H9 (cell line): Measurements from ENCODE around the gene ZNF446. TPM values are rescaled to one million over a fixed set of nuclear protein-coding genes. Genes with fewer than 3 reads are reported as not detected.

Experiments
- DNase-seq: peaks from one replicate; pipeline ENCODE4 v3.0.0-alpha.2; 2017
- H2AFZ ChIP-seq: one replicate; pipeline ENCODE4 v1.6.1; 2013; ENCODE audit warnings: mild to moderate bottlenecking, low read length, control low read depth, moderate library complexity
- H2AK5ac ChIP-seq: 2 replicates; pipeline ENCODE4 v1.6.1; 2013; ENCODE audit warnings: low read length, control low read depth, mixed read lengths; ENCODE audit not compliant: insufficient read length
- H2BK120ac ChIP-seq: one replicate; pipeline ENCODE4 v1.6.1; 2013; ENCODE audit warnings: low read depth, mild to moderate bottlenecking, low read length, control low read depth, inconsistent platforms; ENCODE audit not compliant: poor library complexity, severe bottlenecking
- H2BK12ac ChIP-seq: 2 replicates; pipeline ENCODE4 v1.6.1; 2013; ENCODE audit warnings: low read length, control low read depth, mixed read lengths, low read depth; ENCODE audit not compliant: insufficient read length
- H2BK15ac ChIP-seq: 2 replicates; pipeline ENCODE4 v1.6.1; 2013; ENCODE audit warnings: low read depth, low read length, control low read depth
- H2BK20ac ChIP-seq: one replicate; pipeline ENCODE4 v1.6.1; 2013; ENCODE audit warnings: low read depth, mild to moderate bottlenecking, low read length, control low read depth, inconsistent platforms; ENCODE audit not compliant: poor library complexity, severe bottlenecking
- H2BK5ac ChIP-seq: 2 replicates; pipeline ENCODE4 v1.6.1; 2013; ENCODE audit warnings: low read length, control low read depth, mixed read lengths; ENCODE audit not compliant: insufficient read length
- H3K14ac ChIP-seq: 2 replicates; pipeline ENCODE4 v1.6.1; 2013; ENCODE audit warnings: low read length, control low read depth; ENCODE audit not compliant: insufficient read depth
- H3K18ac ChIP-seq: 2 replicates; pipeline ENCODE4 v1.6.1; 2013; ENCODE audit warnings: low read depth, mild to moderate bottlenecking, mixed read lengths, low read length, control low read depth; ENCODE audit not compliant: insufficient read length
- H3K23ac ChIP-seq: 2 replicates; pipeline ENCODE4 v1.6.1; 2013; ENCODE audit warnings: low read length, control low read depth, mixed read lengths, low read depth; ENCODE audit not compliant: insufficient read length
- H3K23me2 ChIP-seq: 2 replicates; pipeline ENCODE4 v1.6.1; 2013; ENCODE audit warnings: low read depth, mild to moderate bottlenecking, mixed read lengths, low read length, control low read depth; ENCODE audit not compliant: insufficient read length, poor library complexity, severe bottlenecking
- H3K27ac ChIP-seq: 2 replicates; pipeline ENCODE4 v1.5.1; 2013; ENCODE audit warnings: low read length, control low read depth, mixed read lengths, low read depth; ENCODE audit not compliant: insufficient read length
- H3K27me3 ChIP-seq: 2 replicates; pipeline ENCODE4 v1.6.1; 2013; ENCODE audit warnings: low read length, control low read depth, inconsistent platforms; ENCODE audit not compliant: insufficient read depth
- H3K4ac ChIP-seq: 2 replicates; pipeline ENCODE4 v1.6.1; 2013; ENCODE audit warnings: low read depth, mild to moderate bottlenecking, control low read depth, inconsistent platforms, low read length, moderate library complexity
- H3K4me1 ChIP-seq: 2 replicates; pipeline ENCODE4 v1.6.1; 2013; ENCODE audit warnings: low read length, control low read depth, inconsistent platforms; ENCODE audit not compliant: insufficient read depth
- H3K4me2 ChIP-seq: 2 replicates; pipeline ENCODE4 v1.6.1; 2013; ENCODE audit warnings: low read length, control low read depth, mixed read lengths; ENCODE audit not compliant: insufficient read length, insufficient read depth
- H3K56ac ChIP-seq: 2 replicates; pipeline ENCODE4 v1.6.1; 2013; ENCODE audit warnings: low read depth, mild to moderate bottlenecking, mixed read lengths, low read length, control low read depth; ENCODE audit not compliant: insufficient read length
- H3K79me1 ChIP-seq: 2 replicates; pipeline ENCODE4 v1.6.1; 2013; ENCODE audit warnings: low read depth, mild to moderate bottlenecking, moderate library complexity, low read length, control low read depth, inconsistent platforms; ENCODE audit not compliant: insufficient read depth, poor library complexity, severe bottlenecking
- H3K79me2 ChIP-seq: 2 replicates; pipeline ENCODE4 v1.6.1; 2013; ENCODE audit warnings: low read length, control low read depth, inconsistent platforms; ENCODE audit not compliant: insufficient read depth
- H3K9ac ChIP-seq: 2 replicates; pipeline ENCODE4 v1.6.1; 2013; ENCODE audit warnings: low read length, control low read depth, mixed read lengths; ENCODE audit not compliant: insufficient read length; ENCODE audit errors: extremely low read depth
- H3K9me3 ChIP-seq: one replicate; pipeline ENCODE4 v1.6.1; 2013; ENCODE audit warnings: low read depth, low read length, inconsistent platforms; ENCODE audit not compliant: control insufficient read depth
- H3T11ph ChIP-seq: one replicate; pipeline ENCODE4 v1.6.1; 2013; ENCODE audit warnings: mild to moderate bottlenecking, low read length, control low read depth, inconsistent platforms
- H4K20me1 ChIP-seq: one replicate; pipeline ENCODE4 v1.6.1; 2013; ENCODE audit not compliant: control insufficient read depth, insufficient read length, insufficient read depth
- H4K5ac ChIP-seq: 2 replicates; pipeline ENCODE4 v1.6.1; 2013; ENCODE audit warnings: low read depth, mild to moderate bottlenecking, mixed read lengths, low read length, control low read depth; ENCODE audit not compliant: insufficient read length
- H4K8ac ChIP-seq: replicated peaks from 2 replicates; pipeline ENCODE4 v1.6.1; 2013; ENCODE audit warnings: low read length, control low read depth, mixed read lengths, low read depth; ENCODE audit not compliant: insufficient read length
- H4K91ac ChIP-seq: 2 replicates; pipeline ENCODE4 v1.6.1; 2013; ENCODE audit warnings: low read depth, mild to moderate bottlenecking, moderate library complexity, mixed read lengths, low read length, control low read depth; ENCODE audit not compliant: insufficient read length
- H3K27ac Mint-ChIP-seq, 3 experiments: 2 replicates in 2 of 3; 3 replicates in 1 of 3; pipeline ENCODE4 v1.8.0; 2020 to 2021; ENCODE audit warnings: mixed read lengths in 3 of 3, mild to moderate bottlenecking in 1 of 3, moderate library complexity in 1 of 3
- H3K27me3 Mint-ChIP-seq: 2 replicates; pipeline ENCODE4 v1.8.0; 2021; ENCODE audit warnings: low read depth, mild to moderate bottlenecking, moderate library complexity, mixed read lengths
- H3K36me3 Mint-ChIP-seq, 3 experiments: 2 replicates in 2 of 3; 3 replicates in 1 of 3; pipeline ENCODE4 v1.8.0; 2020 to 2021; ENCODE audit warnings: low read depth in 3 of 3, mixed read lengths in 3 of 3; ENCODE audit not compliant: insufficient read depth in 1 of 3
- H3K4me1 Mint-ChIP-seq, 2 experiments: 2 replicates each; pipeline ENCODE4 v1.8.0; 2020; ENCODE audit warnings: mixed read lengths in 2 of 2
- H3K4me3 Mint-ChIP-seq, 2 experiments: 2 replicates in 1 of 2; 3 replicates in 1 of 2; pipeline ENCODE4 v1.8.0; 2020 to 2021; ENCODE audit warnings: mild to moderate bottlenecking in 2 of 2, mixed read lengths in 2 of 2, moderate library complexity in 1 of 2
- H3K9me3 Mint-ChIP-seq, 2 experiments: 2 replicates in 1 of 2; 3 replicates in 1 of 2; pipeline ENCODE4 v1.8.0; 2020; ENCODE audit warnings: mild to moderate bottlenecking in 2 of 2, mixed read lengths in 2 of 2, moderate library complexity in 1 of 2
- CTCF ChIP-seq: fragments of 200-600 bp; sonication (generic); conservative IDR thresholded peaks from 3 replicates; pipeline ENCODE4 v1.8.0; 2021; ENCODE audit warnings: antibody characterized with exemption, mild to moderate bottlenecking
- WGBS: extraction: QIAGEN DNeasy Blood & Tissue Kit; methylation state at CpG from one replicate; pipeline ENCODE4 v1.1.7; 2013; ENCODE audit warnings: missing lambda C conversion rate, low lambda C conversion rate, mixed read lengths; ENCODE audit not compliant: insufficient read length; ENCODE audit errors: extremely low coverage; 5-methylcytosine and 5-hydroxymethylcytosine counted together
- total RNA-seq: library from RNA; stranded (reverse); gene quantifications from 2 replicates; pipeline ENCODE4 v1.2.1, GENCODE V29; 2021

ZNF446 gene
- total RNA-seq, 1 experiment from 2014 or later: 7.6 TPM

- Histone ChIP-seq H2BK12ac (no peak overlapping the region), H2AFZ (no peak overlapping the region), H3K4me1 (no peaks in the 10 kb centered on the region), H3K14ac (no peak overlapping the region), H4K8ac (no peak overlapping the region), H3K4me2 (no peak overlapping the region), H3K23me2 (peaks cover 4% of the 10 kb centered on the region), H4K20me1 (no peaks in the 10 kb centered on the region), H4K5ac (no peak overlapping the region), H2BK5ac (no peak overlapping the region), H3K18ac (no peak overlapping the region), H3K4ac (no peak overlapping the region), H2BK120ac (no peak overlapping the region), H3T11ph (no peak overlapping the region), H2BK20ac (no peak overlapping the region), H3K27me3 (no peaks in the 10 kb centered on the region), H3K79me1 (no peaks in the 10 kb centered on the region), H2AK5ac (no peak overlapping the region), H2BK15ac (no peak overlapping the region), H3K9me3 (no peaks in the 10 kb centered on the region), H3K56ac (no peak overlapping the region), H3K9ac (no peak overlapping the region), H4K91ac (no peak overlapping the region), H3K27ac (no peak overlapping the region), H3K79me2 (peaks cover 2% of the 10 kb centered on the region; the same call in 1 of the 2 replicates), H3K23ac (no peak overlapping the region)
- TF ChIP-seq CTCF: no peak
- no peaks in the 10 kb centered on the region for H3K9me3 Mint-ChIP-seq
- no peak for DNase-seq
- no CpG with 5 or more reads among the region's 10 CpGs for WGBS
- peaks cover 3% of the 10 kb centered on the region for H3K27me3 Mint-ChIP-seq
- H3K4me1 Mint-ChIP-seq: peaks cover 22 to 23% of the 10 kb centered on the region in 2 experiments
- H3K27ac Mint-ChIP-seq: no peak overlapping the region; a peak in 1 of 7 replicates
- H3K36me3 Mint-ChIP-seq: peaks cover 9 to 19% (median 13%) of the 10 kb centered on the region in 3 experiments; a peak in 6 of 7 replicates
- H3K4me3 Mint-ChIP-seq: no peak overlapping the region; a peak in 1 of 5 replicates
Measured at GRCh38 chr19:58513213-58513693, 37.1 kb downstream of the ZNF446 start.
